HCT116 (cell line): Measurements from ENCODE around the gene RBM26.

Experiments
- EZH2 ChIP-seq: fragments of 200-600 bp; sonication (generic); IDR thresholded peaks from 2 replicates; pipeline ENCODE4 v1.6.1; 2017; ENCODE audit warnings: antibody characterized with exemption, mixed run types
- POLR2A ChIP-seq: IDR thresholded peaks from 2 replicates; pipeline ENCODE4 v1.7.0; 2011; ENCODE audit warnings: borderline replicate concordance; ENCODE audit not compliant: insufficient read depth, insufficient read length; ENCODE audit errors: extremely low read depth
- POLR2AphosphoS5 ChIP-seq: IDR thresholded peaks from 2 replicates; pipeline ENCODE4 v1.6.1; 2011; ENCODE audit warnings: mild to moderate bottlenecking, low read depth, low read length, moderate library complexity
- RAD21 ChIP-seq: IDR thresholded peaks from 2 replicates; pipeline ENCODE4 v1.6.1; 2012; ENCODE audit warnings: low read depth, mild to moderate bottlenecking
- SRF ChIP-seq: IDR thresholded peaks from 2 replicates; pipeline ENCODE4 v1.6.1; 2012; ENCODE audit warnings: low read depth
- TCF7L2 ChIP-seq: IDR thresholded peaks from 2 replicates; pipeline ENCODE4 v1.7.0; 2011; ENCODE audit warnings: borderline replicate concordance, inconsistent platforms; ENCODE audit not compliant: insufficient read depth, insufficient read length; ENCODE audit errors: extremely low read depth
- YY1 ChIP-seq: IDR thresholded peaks from 2 replicates; pipeline ENCODE4 v1.6.1; 2011; ENCODE audit warnings: low read length, low read depth, moderate library complexity, mild to moderate bottlenecking; ENCODE audit not compliant: insufficient replicate concordance; ENCODE audit errors: extremely low read depth
- ZNF274 ChIP-seq: fragments of 200-500 bp; sonication (Bioruptor generic); IDR thresholded peaks from 2 replicates; pipeline ENCODE4 v1.6.1; 2014; ENCODE audit warnings: mild to moderate bottlenecking, low read depth, low read length, inconsistent platforms
- TF ChIP-seq, protein P1 (sequence below), 3 experiments: fragments of 200-600 bp in 1 of 3; sonication (generic) in 1 of 3; IDR thresholded peaks in 2 of 3; conservative IDR thresholded peaks in 1 of 3; 2 replicates each; pipeline ENCODE4 v1.5.1; 2012 to 2017; ENCODE audit warnings: low read depth in 2 of 3, low read length in 2 of 3, antibody characterized with exemption in 1 of 3, borderline replicate concordance in 1 of 3, control low read depth in 1 of 3, mild to moderate bottlenecking in 1 of 3, mixed read lengths in 1 of 3, mixed run types in 1 of 3, moderate library complexity in 1 of 3; ENCODE audit not compliant: insufficient read depth in 1 of 3
- TF ChIP-seq, protein P2 (sequence below): IDR thresholded peaks from 2 replicates; pipeline ENCODE4 v1.6.1; 2012
- TF ChIP-seq, protein P3 (sequence below): IDR thresholded peaks from 2 replicates; pipeline ENCODE4 v1.6.1; 2012; ENCODE audit warnings: low read depth

DNA sequence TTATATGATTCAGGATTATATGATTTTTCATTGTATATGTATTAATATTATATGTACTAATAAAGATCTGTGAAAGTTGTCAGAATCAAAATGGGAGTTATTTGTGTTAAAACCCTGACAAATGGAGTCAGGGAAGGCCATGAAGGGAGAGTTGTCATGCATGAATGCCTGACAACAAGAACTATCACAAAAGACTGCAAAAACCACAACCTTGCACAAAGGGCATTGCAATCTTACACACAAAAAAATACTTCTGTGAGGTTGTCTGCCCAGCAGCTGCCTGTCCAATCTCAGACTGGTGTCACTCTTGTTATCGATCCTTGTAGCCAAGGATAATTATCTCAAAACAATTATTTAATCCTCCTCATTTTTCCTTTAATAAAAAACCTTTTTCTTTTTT, 21.2 kb upstream of the RBM26 start:
- TF ChIP-seq, protein P1, sequence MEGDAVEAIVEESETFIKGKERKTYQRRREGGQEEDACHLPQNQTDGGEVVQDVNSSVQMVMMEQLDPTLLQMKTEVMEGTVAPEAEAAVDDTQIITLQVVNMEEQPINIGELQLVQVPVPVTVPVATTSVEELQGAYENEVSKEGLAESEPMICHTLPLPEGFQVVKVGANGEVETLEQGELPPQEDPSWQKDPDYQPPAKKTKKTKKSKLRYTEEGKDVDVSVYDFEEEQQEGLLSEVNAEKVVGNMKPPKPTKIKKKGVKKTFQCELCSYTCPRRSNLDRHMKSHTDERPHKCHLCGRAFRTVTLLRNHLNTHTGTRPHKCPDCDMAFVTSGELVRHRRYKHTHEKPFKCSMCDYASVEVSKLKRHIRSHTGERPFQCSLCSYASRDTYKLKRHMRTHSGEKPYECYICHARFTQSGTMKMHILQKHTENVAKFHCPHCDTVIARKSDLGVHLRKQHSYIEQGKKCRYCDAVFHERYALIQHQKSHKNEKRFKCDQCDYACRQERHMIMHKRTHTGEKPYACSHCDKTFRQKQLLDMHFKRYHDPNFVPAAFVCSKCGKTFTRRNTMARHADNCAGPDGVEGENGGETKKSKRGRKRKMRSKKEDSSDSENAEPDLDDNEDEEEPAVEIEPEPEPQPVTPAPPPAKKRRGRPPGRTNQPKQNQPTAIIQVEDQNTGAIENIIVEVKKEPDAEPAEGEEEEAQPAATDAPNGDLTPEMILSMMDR (IDR thresholded peaks at IDR 0.05 in 2 of 3, conservative IDR thresholded peaks at IDR 0.05 in 1 of 3; ENCODE audit: borderline replicate concordance in 1 of 3, insufficient read depth in 1 of 3, low read depth in 2 of 3, low read length in 2 of 3) = no peak
- TF ChIP-seq TCF7L2 = no peak
- TF ChIP-seq YY1 = no peak
- TF ChIP-seq EZH2 = no peak
- TF ChIP-seq SRF = no peak
- TF ChIP-seq POLR2A = no peak
- TF ChIP-seq POLR2AphosphoS5 = no peak
- no peak for TF ChIP-seq RAD21
- TF ChIP-seq, protein P2, sequence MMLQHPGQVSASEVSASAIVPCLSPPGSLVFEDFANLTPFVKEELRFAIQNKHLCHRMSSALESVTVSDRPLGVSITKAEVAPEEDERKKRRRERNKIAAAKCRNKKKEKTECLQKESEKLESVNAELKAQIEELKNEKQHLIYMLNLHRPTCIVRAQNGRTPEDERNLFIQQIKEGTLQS = no peak
- no peak for TF ChIP-seq ZNF274
- TF ChIP-seq, protein P3, sequence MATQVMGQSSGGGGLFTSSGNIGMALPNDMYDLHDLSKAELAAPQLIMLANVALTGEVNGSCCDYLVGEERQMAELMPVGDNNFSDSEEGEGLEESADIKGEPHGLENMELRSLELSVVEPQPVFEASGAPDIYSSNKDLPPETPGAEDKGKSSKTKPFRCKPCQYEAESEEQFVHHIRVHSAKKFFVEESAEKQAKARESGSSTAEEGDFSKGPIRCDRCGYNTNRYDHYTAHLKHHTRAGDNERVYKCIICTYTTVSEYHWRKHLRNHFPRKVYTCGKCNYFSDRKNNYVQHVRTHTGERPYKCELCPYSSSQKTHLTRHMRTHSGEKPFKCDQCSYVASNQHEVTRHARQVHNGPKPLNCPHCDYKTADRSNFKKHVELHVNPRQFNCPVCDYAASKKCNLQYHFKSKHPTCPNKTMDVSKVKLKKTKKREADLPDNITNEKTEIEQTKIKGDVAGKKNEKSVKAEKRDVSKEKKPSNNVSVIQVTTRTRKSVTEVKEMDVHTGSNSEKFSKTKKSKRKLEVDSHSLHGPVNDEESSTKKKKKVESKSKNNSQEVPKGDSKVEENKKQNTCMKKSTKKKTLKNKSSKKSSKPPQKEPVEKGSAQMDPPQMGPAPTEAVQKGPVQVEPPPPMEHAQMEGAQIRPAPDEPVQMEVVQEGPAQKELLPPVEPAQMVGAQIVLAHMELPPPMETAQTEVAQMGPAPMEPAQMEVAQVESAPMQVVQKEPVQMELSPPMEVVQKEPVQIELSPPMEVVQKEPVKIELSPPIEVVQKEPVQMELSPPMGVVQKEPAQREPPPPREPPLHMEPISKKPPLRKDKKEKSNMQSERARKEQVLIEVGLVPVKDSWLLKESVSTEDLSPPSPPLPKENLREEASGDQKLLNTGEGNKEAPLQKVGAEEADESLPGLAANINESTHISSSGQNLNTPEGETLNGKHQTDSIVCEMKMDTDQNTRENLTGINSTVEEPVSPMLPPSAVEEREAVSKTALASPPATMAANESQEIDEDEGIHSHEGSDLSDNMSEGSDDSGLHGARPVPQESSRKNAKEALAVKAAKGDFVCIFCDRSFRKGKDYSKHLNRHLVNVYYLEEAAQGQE = no peak
